ENCODE results near the gene MINK1. TPM values are rescaled to one million over a fixed set of nuclear protein-coding genes. Genes with fewer than 3 reads are reported as not detected.

MINK1 gene
- total and polyA plus RNA-seq, 2 of the 13 experiments (the other 11 are each of a cell fraction or from before 2014, with no cell fraction given) = 17.2 to 63.9 TPM

DNA sequence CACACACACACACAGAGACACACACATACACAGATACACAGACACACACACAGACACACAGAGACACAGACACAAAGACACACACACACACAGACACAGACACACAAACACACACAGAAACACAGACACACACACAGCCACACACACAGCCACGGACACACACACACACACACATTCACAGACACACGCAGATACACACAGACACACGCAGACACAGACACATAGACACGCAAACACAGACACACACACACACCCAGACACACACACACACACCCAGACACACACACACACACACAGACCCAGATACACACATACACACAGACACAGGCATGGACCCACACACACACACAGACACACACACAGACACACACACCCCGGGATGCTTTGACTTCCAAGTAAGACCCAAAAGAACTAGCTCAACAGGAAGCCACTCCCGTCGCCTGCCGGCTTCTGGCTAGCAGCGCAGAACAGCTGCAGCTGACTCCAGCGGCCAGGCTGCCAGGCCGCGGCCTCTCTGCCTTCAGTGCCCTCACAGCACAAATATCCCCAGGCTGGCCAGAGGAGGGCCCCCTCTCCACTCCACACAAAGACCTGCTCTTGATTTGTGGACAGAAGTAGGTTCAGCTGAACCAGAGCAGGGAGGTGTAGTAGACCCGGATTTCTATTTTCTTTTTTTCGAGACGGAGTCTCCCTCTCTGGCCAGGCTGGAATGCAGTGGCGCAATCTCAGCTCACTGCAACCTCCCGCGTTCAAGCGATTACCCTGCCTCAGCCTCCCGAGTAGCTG, 75.8 kb downstream of the MINK1 start (continued):
- TF ChIP-seq, protein P1, sequence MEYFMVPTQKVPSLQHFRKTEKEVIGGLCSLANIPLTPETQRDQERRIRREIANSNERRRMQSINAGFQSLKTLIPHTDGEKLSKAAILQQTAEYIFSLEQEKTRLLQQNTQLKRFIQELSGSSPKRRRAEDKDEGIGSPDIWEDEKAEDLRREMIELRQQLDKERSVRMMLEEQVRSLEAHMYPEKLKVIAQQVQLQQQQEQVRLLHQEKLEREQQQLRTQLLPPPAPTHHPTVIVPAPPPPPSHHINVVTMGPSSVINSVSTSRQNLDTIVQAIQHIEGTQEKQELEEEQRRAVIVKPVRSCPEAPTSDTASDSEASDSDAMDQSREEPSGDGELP (IDR thresholded peaks at IDR 0.05; ENCODE audit: borderline replicate concordance, low read depth) = peak; percentile 89; the same call in 1 of the 2 replicates
- TF ChIP-seq, protein P2, sequence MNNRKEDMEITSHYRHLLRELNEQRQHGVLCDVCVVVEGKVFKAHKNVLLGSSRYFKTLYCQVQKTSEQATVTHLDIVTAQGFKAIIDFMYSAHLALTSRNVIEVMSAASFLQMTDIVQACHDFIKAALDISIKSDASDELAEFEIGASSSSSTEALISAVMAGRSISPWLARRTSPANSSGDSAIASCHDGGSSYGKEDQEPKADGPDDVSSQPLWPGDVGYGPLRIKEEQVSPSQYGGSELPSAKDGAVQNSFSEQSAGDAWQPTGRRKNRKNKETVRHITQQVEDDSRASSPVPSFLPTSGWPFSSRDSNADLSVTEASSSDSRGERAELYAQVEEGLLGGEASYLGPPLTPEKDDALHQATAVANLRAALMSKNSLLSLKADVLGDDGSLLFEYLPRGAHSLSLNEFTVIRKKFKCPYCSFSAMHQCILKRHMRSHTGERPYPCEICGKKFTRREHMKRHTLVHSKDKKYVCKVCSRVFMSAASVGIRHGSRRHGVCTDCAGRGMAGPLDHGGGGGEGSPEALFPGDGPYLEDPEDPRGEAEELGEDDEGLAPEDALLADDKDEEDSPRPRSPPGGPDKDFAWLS (CRISPR knock-in tag; IDR thresholded peaks at IDR 0.05; ENCODE audit: borderline replicate concordance) = no peak
- TF ChIP-seq ZNF766 (CRISPR knock-in tag; IDR thresholded peaks at IDR 0.05; ENCODE audit: borderline replicate concordance) (0 out of 2 replicates have a peak, but pooled peaks have one; percentile 28), AGO1 (IDR thresholded peaks at IDR 0.05; ENCODE audit: low read depth, low read length, poor library complexity, severe bottlenecking) (peak; percentile 32), HOXD1 (CRISPR knock-in tag; IDR thresholded peaks at IDR 0.05) (no peak), ZNF292 (CRISPR knock-in tag; IDR thresholded peaks at IDR 0.05; ENCODE audit: borderline replicate concordance, low read depth) (peak; percentile 53), PHF8 (CRISPR knock-in tag; IDR thresholded peaks at IDR 0.05) (peak; percentile 46; the same call in 1 of the 2 replicates), ZNF619 (CRISPR knock-in tag; IDR thresholded peaks at IDR 0.05) (0 out of 2 replicates have a peak, but pooled peaks have one; percentile 25), ZBTB38 (CRISPR knock-in tag; IDR thresholded peaks at IDR 0.05) (peak; percentile 41; the same call in 1 of the 2 replicates), ZNF33B (CRISPR knock-in tag; IDR thresholded peaks at IDR 0.05) (peak; percentile 56; the same call in 1 of the 2 replicates), PHF5A (CRISPR knock-in tag; IDR thresholded peaks at IDR 0.05; ENCODE audit: low read depth, unreplicated experiment) (peak; percentile 51), SMAD3 (CRISPR knock-in tag; IDR thresholded peaks at IDR 0.05) (0 out of 2 replicates have a peak, but pooled peaks have one; percentile 29), RXRB (CRISPR knock-in tag; IDR thresholded peaks at IDR 0.05; ENCODE audit: borderline replicate concordance) (peak; percentile 50; the same call in 1 of the 2 replicates)
- TF ChIP-seq, protein P3, sequence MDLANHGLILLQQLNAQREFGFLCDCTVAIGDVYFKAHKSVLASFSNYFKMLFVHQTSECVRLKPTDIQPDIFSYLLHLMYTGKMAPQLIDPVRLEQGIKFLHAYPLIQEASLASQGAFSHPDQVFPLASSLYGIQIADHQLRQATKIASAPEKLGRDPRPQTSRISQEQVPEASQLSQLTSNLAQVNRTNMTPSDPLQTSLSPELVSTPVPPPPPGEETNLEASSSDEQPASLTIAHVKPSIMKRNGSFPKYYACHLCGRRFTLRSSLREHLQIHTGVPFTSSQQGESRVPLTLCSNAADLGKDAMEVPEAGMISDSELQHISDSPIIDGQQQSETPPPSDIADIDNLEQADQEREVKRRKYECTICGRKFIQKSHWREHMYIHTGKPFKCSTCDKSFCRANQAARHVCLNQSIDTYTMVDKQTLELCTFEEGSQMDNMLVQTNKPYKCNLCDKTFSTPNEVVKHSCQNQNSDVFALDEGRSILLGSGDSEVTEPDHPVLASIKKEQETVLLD (CRISPR knock-in tag; IDR thresholded peaks at IDR 0.05; ENCODE audit: low read depth) = 0 out of 2 replicates have a peak, but pooled peaks have one; percentile 29
- TF ChIP-seq, protein P4, sequence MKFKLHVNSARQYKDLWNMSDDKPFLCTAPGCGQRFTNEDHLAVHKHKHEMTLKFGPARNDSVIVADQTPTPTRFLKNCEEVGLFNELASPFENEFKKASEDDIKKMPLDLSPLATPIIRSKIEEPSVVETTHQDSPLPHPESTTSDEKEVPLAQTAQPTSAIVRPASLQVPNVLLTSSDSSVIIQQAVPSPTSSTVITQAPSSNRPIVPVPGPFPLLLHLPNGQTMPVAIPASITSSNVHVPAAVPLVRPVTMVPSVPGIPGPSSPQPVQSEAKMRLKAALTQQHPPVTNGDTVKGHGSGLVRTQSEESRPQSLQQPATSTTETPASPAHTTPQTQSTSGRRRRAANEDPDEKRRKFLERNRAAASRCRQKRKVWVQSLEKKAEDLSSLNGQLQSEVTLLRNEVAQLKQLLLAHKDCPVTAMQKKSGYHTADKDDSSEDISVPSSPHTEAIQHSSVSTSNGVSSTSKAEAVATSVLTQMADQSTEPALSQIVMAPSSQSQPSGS (CRISPR knock-in tag; IDR thresholded peaks at IDR 0.05) = no peak
- TF ChIP-seq, protein P5, sequence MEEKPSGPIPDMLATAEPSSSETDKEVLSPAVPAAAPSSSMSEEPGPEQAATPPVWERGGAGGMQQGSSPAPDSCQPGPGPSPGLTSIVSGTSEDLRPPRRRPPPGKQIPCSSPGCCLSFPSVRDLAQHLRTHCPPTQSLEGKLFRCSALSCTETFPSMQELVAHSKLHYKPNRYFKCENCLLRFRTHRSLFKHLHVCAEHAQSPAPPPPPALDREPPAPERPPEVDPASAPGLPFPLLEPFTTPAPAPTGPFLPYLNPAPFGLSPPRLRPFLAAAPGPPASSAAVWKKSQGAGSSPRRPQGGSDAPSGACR (CRISPR knock-in tag; IDR thresholded peaks at IDR 0.05) = peak; percentile 17; the same call in 1 of the 2 replicates
- TF ChIP-seq, protein P6, sequence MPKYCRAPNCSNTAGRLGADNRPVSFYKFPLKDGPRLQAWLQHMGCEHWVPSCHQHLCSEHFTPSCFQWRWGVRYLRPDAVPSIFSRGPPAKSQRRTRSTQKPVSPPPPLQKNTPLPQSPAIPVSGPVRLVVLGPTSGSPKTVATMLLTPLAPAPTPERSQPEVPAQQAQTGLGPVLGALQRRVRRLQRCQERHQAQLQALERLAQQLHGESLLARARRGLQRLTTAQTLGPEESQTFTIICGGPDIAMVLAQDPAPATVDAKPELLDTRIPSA (CRISPR knock-in tag; IDR thresholded peaks at IDR 0.05; ENCODE audit: borderline replicate concordance) = 0 out of 2 replicates have a peak, but pooled peaks have one; percentile 74
- TF ChIP-seq, protein P7, sequence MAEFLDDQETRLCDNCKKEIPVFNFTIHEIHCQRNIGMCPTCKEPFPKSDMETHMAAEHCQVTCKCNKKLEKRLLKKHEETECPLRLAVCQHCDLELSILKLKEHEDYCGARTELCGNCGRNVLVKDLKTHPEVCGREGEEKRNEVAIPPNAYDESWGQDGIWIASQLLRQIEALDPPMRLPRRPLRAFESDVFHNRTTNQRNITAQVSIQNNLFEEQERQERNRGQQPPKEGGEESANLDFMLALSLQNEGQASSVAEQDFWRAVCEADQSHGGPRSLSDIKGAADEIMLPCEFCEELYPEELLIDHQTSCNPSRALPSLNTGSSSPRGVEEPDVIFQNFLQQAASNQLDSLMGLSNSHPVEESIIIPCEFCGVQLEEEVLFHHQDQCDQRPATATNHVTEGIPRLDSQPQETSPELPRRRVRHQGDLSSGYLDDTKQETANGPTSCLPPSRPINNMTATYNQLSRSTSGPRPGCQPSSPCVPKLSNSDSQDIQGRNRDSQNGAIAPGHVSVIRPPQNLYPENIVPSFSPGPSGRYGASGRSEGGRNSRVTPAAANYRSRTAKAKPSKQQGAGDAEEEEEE (CRISPR knock-in tag; IDR thresholded peaks at IDR 0.05; ENCODE audit: borderline replicate concordance) = 0 out of 2 replicates have a peak, but pooled peaks have one; percentile 38
